H1 (cell line): ENCODE results near the gene CUX1. TPM values are rescaled to one million over a fixed set of nuclear protein-coding genes. Genes with fewer than 3 reads are reported as not detected.
"Not testable (repeated sequence)": the region's sequence is repeated elsewhere in the genome, so short reads cannot be mapped to it uniquely, and the experiment has no call there.

ENCODE experiments used
- CTCF ChIA-PET: fragments of 300-600 bp; sonication (Branson Sonifier 250); formaldehyde crosslinking; loops from one replicate; lab custom pipeline; 2021; ENCODE audit not compliant: partially characterized antibody; lab: Charles Lee
- POLR2A ChIA-PET: fragments of 300-600 bp; sonication (Branson Sonifier 250); formaldehyde crosslinking; loops from one replicate; lab custom pipeline; 2021; ENCODE audit warnings: inconsistent platforms; ENCODE audit not compliant: partially characterized antibody; lab: Charles Lee
- DNase-seq, 2 experiments: peaks; one replicate each; pipeline versions ENCODE4 v3.0.0 to v3.0.0-alpha.2; 2010 to 2022; ENCODE audit warnings: low spot score in 2 of 2, low read depth in 1 of 2, mixed read lengths in 1 of 2
- FAIRE-seq: peaks from 2 replicates; lab custom pipeline; 2011; peaks lifted over from hg19 to GRCh38; lab: Jason Lieb, UNC
- H2AFZ ChIP-seq: 2 replicates; pipeline ENCODE4 v1.8.1; 2012; ENCODE audit warnings: low read length, inconsistent platforms
- H2AK5ac ChIP-seq: 2 replicates; pipeline ENCODE4 v1.6.1; 2013; ENCODE audit warnings: low read depth, low read length
- H2BK120ac ChIP-seq: replicated peaks from 2 replicates; pipeline ENCODE3; 2013; ENCODE audit warnings: low read depth, low read length, inconsistent platforms
- H2BK12ac ChIP-seq: 2 replicates; pipeline ENCODE4 v1.6.1; 2013; ENCODE audit warnings: low read depth, low read length
- H2BK15ac ChIP-seq: 2 replicates; pipeline ENCODE4 v1.6.1; 2013; ENCODE audit warnings: low read length
- H2BK20ac ChIP-seq: 2 replicates; pipeline ENCODE4 v1.6.1; 2013; ENCODE audit warnings: low read length
- H2BK5ac ChIP-seq: 2 replicates; pipeline ENCODE4 v1.6.1; 2013; ENCODE audit warnings: low read depth, low read length
- H3K14ac ChIP-seq: 2 replicates; pipeline ENCODE4 v1.6.1; 2013; ENCODE audit warnings: inconsistent platforms; ENCODE audit not compliant: insufficient read length
- H3K18ac ChIP-seq: 2 replicates; pipeline ENCODE4 v1.6.1; 2013; ENCODE audit warnings: low read length; ENCODE audit errors: extremely low read depth
- H3K23ac ChIP-seq: 2 replicates; pipeline ENCODE4 v1.6.1; 2013; ENCODE audit warnings: inconsistent platforms; ENCODE audit not compliant: insufficient read length
- H3K23me2 ChIP-seq: 2 replicates; pipeline ENCODE4 v1.6.1; 2013; ENCODE audit warnings: low read depth, low read length
- H3K27ac ChIP-seq: 2 replicates; pipeline ENCODE4 v1.6.1; 2011; ENCODE audit warnings: low read depth, low read length, inconsistent platforms
- H3K27me3 ChIP-seq, 4 experiments: replicated peaks in 1 of 4; 1 replicate in 1 of 4; 2 replicates in 3 of 4; pipeline versions ENCODE4 v1.6.1 to v1.8.1; 2011 to 2013; ENCODE audit warnings: low read length in 3 of 4, mild to moderate bottlenecking in 3 of 4, inconsistent platforms in 2 of 4, mixed read lengths in 2 of 4, moderate library complexity in 1 of 4; ENCODE audit not compliant: control insufficient read depth in 3 of 4, insufficient read depth in 3 of 4; ENCODE audit errors: extremely low read depth in 1 of 4
- H3K36me3 ChIP-seq, 4 experiments: 2 replicates each; pipeline versions ENCODE4 v1.6.1 to v1.8.1; 2011 to 2013; ENCODE audit warnings: mild to moderate bottlenecking in 4 of 4, low read length in 3 of 4, moderate library complexity in 2 of 4, control low read depth in 1 of 4, inconsistent platforms in 1 of 4; ENCODE audit not compliant: insufficient read depth in 4 of 4, control insufficient read depth in 2 of 4
- H3K4ac ChIP-seq: replicated peaks from 2 replicates; pipeline ENCODE3; 2013; ENCODE audit warnings: low read length, low read depth, mixed read lengths, inconsistent platforms; ENCODE audit not compliant: insufficient read length
- H3K4me1 ChIP-seq, 4 experiments: replicated peaks in 1 of 4; 1 replicate in 1 of 4; 2 replicates in 3 of 4; pipeline versions ENCODE4 v1.6.1 to v1.8.1; 2011 to 2013; ENCODE audit warnings: low read length in 3 of 4, inconsistent platforms in 2 of 4, mixed read lengths in 1 of 4; ENCODE audit not compliant: insufficient read depth in 4 of 4, control insufficient read depth in 3 of 4
- H3K4me2 ChIP-seq, 2 experiments: 2 replicates each; pipeline versions ENCODE4 v1.6.1 to v1.8.1; 2011 to 2013; ENCODE audit warnings: low read depth in 2 of 2, low read length in 2 of 2, control low read depth in 1 of 2, inconsistent platforms in 1 of 2, mild to moderate bottlenecking in 1 of 2; ENCODE audit not compliant: insufficient read depth in 1 of 2
- H3K4me3 ChIP-seq, 4 experiments: fragments of 200-600, 300-600 bp in 1 of 4; sonication (generic), shearing (Covaris generic), sonication (Bioruptor Twin) in 1 of 4; 2 replicates each; pipeline versions ENCODE4 v1.5.1 to v1.8.1; 2011 to 2016; ENCODE audit warnings: low read length in 4 of 4, low read depth in 3 of 4, control low read depth in 2 of 4, inconsistent platforms in 2 of 4, mild to moderate bottlenecking in 2 of 4, mixed read lengths in 1 of 4, moderate library complexity in 1 of 4; ENCODE audit not compliant: insufficient read depth in 2 of 4; ENCODE audit errors: extremely low read depth in 1 of 4
- H3K56ac ChIP-seq: replicated peaks from 2 replicates; pipeline ENCODE3; 2013; ENCODE audit warnings: low read depth, mild to moderate bottlenecking, mixed read lengths, low read length, inconsistent platforms; ENCODE audit not compliant: insufficient read length
- H3K79me1 ChIP-seq: 2 replicates; pipeline ENCODE4 v1.6.1; 2013; ENCODE audit warnings: low read depth, low read length, control low read depth
- H3K79me2 ChIP-seq, 2 experiments: 2 replicates each; pipeline versions ENCODE4 v1.6.1 to v1.8.1; 2012 to 2013; ENCODE audit warnings: low read length in 2 of 2, mild to moderate bottlenecking in 2 of 2, inconsistent platforms in 1 of 2; ENCODE audit not compliant: insufficient read depth in 2 of 2, control insufficient read depth in 1 of 2
- H3K9ac ChIP-seq, 4 experiments: replicated peaks in 1 of 4; 1 replicate in 1 of 4; 2 replicates in 3 of 4; pipeline versions ENCODE4 v1.6.1 to v1.8.1; 2011 to 2013; ENCODE audit warnings: low read depth in 3 of 4, low read length in 3 of 4, control low read depth in 2 of 4, mild to moderate bottlenecking in 2 of 4, moderate library complexity in 2 of 4, inconsistent platforms in 1 of 4; ENCODE audit errors: extremely low read depth in 1 of 4
- H3K9me3 ChIP-seq, 2 experiments: 2 replicates each; pipeline versions ENCODE4 v1.6.1 to v1.8.1; 2012 to 2013; ENCODE audit warnings: mild to moderate bottlenecking in 2 of 2, moderate library complexity in 2 of 2, control low read depth in 1 of 2, inconsistent platforms in 1 of 2, low read depth in 1 of 2, low read length in 1 of 2, mixed read lengths in 1 of 2; ENCODE audit not compliant: insufficient read depth in 2 of 2
- H4K20me1 ChIP-seq, 2 experiments: replicated peaks in 1 of 2; 2 replicates each; pipeline versions ENCODE3 to v1.8.1; 2011 to 2013; ENCODE audit warnings: inconsistent platforms in 2 of 2, low read length in 2 of 2, mild to moderate bottlenecking in 1 of 2; ENCODE audit not compliant: insufficient read depth in 2 of 2, control insufficient read depth in 1 of 2
- H4K5ac ChIP-seq: 2 replicates; pipeline ENCODE4 v1.6.1; 2013; ENCODE audit warnings: low read length, low read depth, mixed read lengths, inconsistent platforms; ENCODE audit not compliant: insufficient read length
- H4K8ac ChIP-seq: 2 replicates; pipeline ENCODE4 v1.8.0; 2013; ENCODE audit warnings: mild to moderate bottlenecking, moderate library complexity, low read length, inconsistent platforms; ENCODE audit not compliant: insufficient read depth; ENCODE audit errors: extremely low read depth
- H4K91ac ChIP-seq: replicated peaks from 2 replicates; pipeline ENCODE3; 2013; ENCODE audit warnings: low read length, mixed read lengths, inconsistent platforms; ENCODE audit not compliant: insufficient read length
- WGBS, 2 experiments: shearing (Covaris generic) in 1 of 2; methylation state at CpG; one replicate each; pipeline versions ENCODE4 v1.1.6 to v1.1.7; 2013 to 2015; ENCODE audit warnings: low lambda C conversion rate in 2 of 2, mixed read lengths in 2 of 2, inconsistent platforms in 1 of 2, low coverage in 1 of 2, missing lambda C conversion rate in 1 of 2; ENCODE audit not compliant: insufficient replicate concordance in 2 of 2, insufficient coverage in 1 of 2, insufficient read length in 1 of 2; ENCODE audit errors: extremely low coverage in 1 of 2, missing lambda C conversion rate in 1 of 2; 5-methylcytosine and 5-hydroxymethylcytosine counted together
- polyA plus RNA-seq, 7 experiments: library from polyadenylated mRNA; depleted of rRNA in 3 of 7; stranded (reverse) in 5 of 7; unstranded in 2 of 7; fragments of >200 nt in 5 of 7; fragments of 200-250 nt in 2 of 7; gene quantifications; 1 replicate in 5 of 7; 2 replicates in 1 of 7; 4 replicates in 1 of 7; pipeline versions ENCODE4 v1.2.1 to v1.2.3, GENCODE V29; 2011 to 2013; ENCODE audit warnings: missing spikeins in 2 of 7, mixed read lengths in 2 of 7
- total RNA-seq: library from RNA; stranded (reverse); fragmentation: NEBNext Ultra II Directional; extraction: Animal tissue kit (Norgen Biotek cat#: 25700); gene quantifications from 2 replicates; pipeline ENCODE4 v1.2.1, GENCODE V29; 2021

CUX1 gene
- total and polyA plus RNA-seq, 2 of the 8 experiments (the other 6 are each of a cell fraction or from before 2014, with no cell fraction given): 21.6 to 65.9 TPM

- H3K4me2 ChIP-seq, H2AFZ ChIP-seq, H3K36me3 ChIP-seq, H4K8ac ChIP-seq, H2BK12ac ChIP-seq, H2BK20ac ChIP-seq, H4K5ac ChIP-seq, H4K20me1 ChIP-seq, H3K27me3 ChIP-seq, H2AK5ac ChIP-seq, FAIRE-seq, H2BK15ac ChIP-seq, H3K18ac ChIP-seq, DNase-seq, H3K9ac ChIP-seq, H3K14ac ChIP-seq, H3K4me3 ChIP-seq, H2BK5ac ChIP-seq, H3K4ac ChIP-seq, POLR2A ChIA-PET, H3K56ac ChIP-seq, CTCF ChIA-PET, H3K23ac ChIP-seq, H2BK120ac ChIP-seq, H4K91ac ChIP-seq, H3K23me2 ChIP-seq, H3K79me1 ChIP-seq, H3K4me1 ChIP-seq, H3K27ac ChIP-seq, H3K9me3 ChIP-seq: not testable (repeated sequence)
- 86% methylated on average over 4 of the region's 4 CpGs; no CpG with 5 or more reads in 1 of the 2 experiments for WGBS, 2 experiments
- peaks cover 0 to 16% of the 10 kb centered on the region in 2 experiments; a peak in 2 of 4 replicates for H3K79me2 ChIP-seq
These were observed 208.4 kb downstream of the CUX1 start for GRCh38 chr7:102025777-102026176.
